Ovary (tissue), 3 donors: ENCODE results near the gene GRIN2A.

ENCODE experiments used
- EP300 ChIP-seq: sonication (generic); formaldehyde crosslinking; IDR thresholded peaks from one replicate; pipeline ENCODE4 v1.6.1; 2017; ENCODE audit warnings: antibody characterized with exemption
- POLR2A ChIP-seq: fragments of 450-650 bp; IDR thresholded peaks from one replicate; pipeline ENCODE4 v1.6.1; 2017; ENCODE audit warnings: antibody characterized with exemption, mild to moderate bottlenecking, moderate library complexity
- TF ChIP-seq, protein P1 (sequence below), 3 donors: fragments of 450-650 bp in 2 of 3; fragments of 200-600 bp in 1 of 3; IDR thresholded peaks; one replicate each; pipeline versions ENCODE4 v1.5.1 to v1.8.0; 2016 to 2022; ENCODE audit warnings: antibody characterized with exemption in 3 of 3, mild to moderate bottlenecking in 1 of 3
- donor health status: DM: no; HTN: no; CAD: no.

GRCh38 chr16:9773289-9773688 is 408.9 kb downstream of the GRIN2A start:
- TF ChIP-seq, protein P1, sequence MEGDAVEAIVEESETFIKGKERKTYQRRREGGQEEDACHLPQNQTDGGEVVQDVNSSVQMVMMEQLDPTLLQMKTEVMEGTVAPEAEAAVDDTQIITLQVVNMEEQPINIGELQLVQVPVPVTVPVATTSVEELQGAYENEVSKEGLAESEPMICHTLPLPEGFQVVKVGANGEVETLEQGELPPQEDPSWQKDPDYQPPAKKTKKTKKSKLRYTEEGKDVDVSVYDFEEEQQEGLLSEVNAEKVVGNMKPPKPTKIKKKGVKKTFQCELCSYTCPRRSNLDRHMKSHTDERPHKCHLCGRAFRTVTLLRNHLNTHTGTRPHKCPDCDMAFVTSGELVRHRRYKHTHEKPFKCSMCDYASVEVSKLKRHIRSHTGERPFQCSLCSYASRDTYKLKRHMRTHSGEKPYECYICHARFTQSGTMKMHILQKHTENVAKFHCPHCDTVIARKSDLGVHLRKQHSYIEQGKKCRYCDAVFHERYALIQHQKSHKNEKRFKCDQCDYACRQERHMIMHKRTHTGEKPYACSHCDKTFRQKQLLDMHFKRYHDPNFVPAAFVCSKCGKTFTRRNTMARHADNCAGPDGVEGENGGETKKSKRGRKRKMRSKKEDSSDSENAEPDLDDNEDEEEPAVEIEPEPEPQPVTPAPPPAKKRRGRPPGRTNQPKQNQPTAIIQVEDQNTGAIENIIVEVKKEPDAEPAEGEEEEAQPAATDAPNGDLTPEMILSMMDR (IDR thresholded peaks at IDR 0.05) = no peak
- no peak for TF ChIP-seq POLR2A
- TF ChIP-seq EP300 = no peak
